Measurements from ENCODE around the gene IFNL1.
A peak's percentile ranks its signal among the peaks of the same experiment; 100 is the strongest.
"Not testable (repeated sequence)": the region's sequence is repeated elsewhere in the genome, so short reads cannot be mapped to it uniquely, and the experiment has no call there.

The IFNL1 gene

DNA sequence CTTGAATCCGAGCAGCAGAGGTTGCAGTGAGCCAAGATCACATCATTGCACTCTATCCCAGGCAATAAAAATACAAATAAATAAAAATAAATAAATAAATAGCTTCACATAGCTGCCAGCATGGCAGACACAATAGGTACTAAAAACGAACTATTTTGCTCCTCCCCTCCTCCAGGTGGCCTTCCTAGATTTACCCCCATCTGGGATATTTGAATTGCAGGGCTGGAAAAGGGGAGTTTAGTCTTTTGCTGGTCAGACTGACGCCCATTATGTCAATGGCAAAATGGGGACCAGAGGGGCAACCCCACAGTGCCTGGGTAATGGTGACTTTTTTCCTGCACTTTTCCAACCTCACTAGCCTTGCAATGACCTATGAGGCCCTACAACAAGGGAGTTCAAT, 40.3 kb downstream of the IFNL1 start:
- TF ChIP-seq CTCF (IDR thresholded peaks at IDR 0.05) = no peak
- Mint-ChIP-seq H3K4me1 (peaks cover 21% of the 10 kb centered on the region), H3K4me3 (no peak overlapping the region), H3K9me3 (no peaks in the 10 kb centered on the region), H3K36me3 (ENCODE audit: low read depth) (no peaks in the 10 kb centered on the region), H3K27ac (no peak overlapping the region), H3K27me3 (ENCODE audit: low read depth, poor library complexity) (peaks cover 30% of the 10 kb centered on the region)
- DNase-seq = no peak

GRCh38 chr19:39339674-39340073, 43.5 kb downstream of the IFNL1 start:
- Mint-ChIP-seq H3K27me3 (ENCODE audit: low read depth, poor library complexity) (peaks cover 26% of the 10 kb centered on the region), H3K4me1 (peaks cover 42% of the 10 kb centered on the region), H3K36me3 (ENCODE audit: low read depth) (peaks cover 7% of the 10 kb centered on the region), H3K27ac (no peak overlapping the region), H3K4me3 (peak overlapping the region; percentile 92), H3K9me3 (no peaks in the 10 kb centered on the region)
- DNase-seq = no peak
- no peak for TF ChIP-seq CTCF (IDR thresholded peaks at IDR 0.05)

DNA sequence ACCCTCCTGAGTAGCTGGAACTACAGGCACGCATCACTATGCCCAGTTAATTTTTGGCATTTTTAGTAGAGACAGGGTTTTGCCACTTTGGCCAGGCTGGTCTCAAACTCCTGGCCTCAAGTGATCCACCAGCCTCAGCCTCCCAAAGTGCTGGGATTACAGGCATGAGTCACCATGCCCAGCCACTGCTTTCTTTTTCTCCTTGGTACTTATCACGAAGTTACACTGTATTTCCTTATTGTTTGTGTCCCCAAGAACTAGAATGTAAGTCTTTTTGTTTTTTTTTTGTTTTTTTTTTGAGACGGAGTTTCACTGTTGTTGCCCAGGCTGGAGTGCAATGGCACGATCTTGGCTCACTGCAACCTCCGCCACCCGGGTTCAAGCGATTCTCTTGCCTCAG, 43.9 kb downstream of the IFNL1 start:
- Mint-ChIP-seq H3K27me3 (ENCODE audit: low read depth, poor library complexity) (peaks cover 21% of the 10 kb centered on the region), H3K4me3 (peak overlapping the region; percentile 92), H3K4me1 (peaks cover 45% of the 10 kb centered on the region)
- DNase-seq; H3K36me3 Mint-ChIP-seq (ENCODE audit: low read depth); H3K27ac Mint-ChIP-seq; H3K9me3 Mint-ChIP-seq: not testable (repeated sequence)

- H3K27me3 Mint-ChIP-seq (ENCODE audit: low read depth, poor library complexity) = peaks cover 18% of the 10 kb centered on the region
- H3K9me3 Mint-ChIP-seq = no peaks in the 10 kb centered on the region
- peak overlapping the region; percentile 92 for H3K27ac Mint-ChIP-seq
- H3K4me1 Mint-ChIP-seq = peaks cover 46% of the 10 kb centered on the region
- peaks cover 19% of the 10 kb centered on the region for H3K36me3 Mint-ChIP-seq (ENCODE audit: low read depth)
- peak overlapping the region; percentile 92 for H3K4me3 Mint-ChIP-seq
- DNase-seq = peak; percentile 49
- no peak for TF ChIP-seq CTCF (IDR thresholded peaks at IDR 0.05)
Measured at GRCh38 chr19:39341129-39341718, 45.0 kb downstream of the IFNL1 start.

DNA sequence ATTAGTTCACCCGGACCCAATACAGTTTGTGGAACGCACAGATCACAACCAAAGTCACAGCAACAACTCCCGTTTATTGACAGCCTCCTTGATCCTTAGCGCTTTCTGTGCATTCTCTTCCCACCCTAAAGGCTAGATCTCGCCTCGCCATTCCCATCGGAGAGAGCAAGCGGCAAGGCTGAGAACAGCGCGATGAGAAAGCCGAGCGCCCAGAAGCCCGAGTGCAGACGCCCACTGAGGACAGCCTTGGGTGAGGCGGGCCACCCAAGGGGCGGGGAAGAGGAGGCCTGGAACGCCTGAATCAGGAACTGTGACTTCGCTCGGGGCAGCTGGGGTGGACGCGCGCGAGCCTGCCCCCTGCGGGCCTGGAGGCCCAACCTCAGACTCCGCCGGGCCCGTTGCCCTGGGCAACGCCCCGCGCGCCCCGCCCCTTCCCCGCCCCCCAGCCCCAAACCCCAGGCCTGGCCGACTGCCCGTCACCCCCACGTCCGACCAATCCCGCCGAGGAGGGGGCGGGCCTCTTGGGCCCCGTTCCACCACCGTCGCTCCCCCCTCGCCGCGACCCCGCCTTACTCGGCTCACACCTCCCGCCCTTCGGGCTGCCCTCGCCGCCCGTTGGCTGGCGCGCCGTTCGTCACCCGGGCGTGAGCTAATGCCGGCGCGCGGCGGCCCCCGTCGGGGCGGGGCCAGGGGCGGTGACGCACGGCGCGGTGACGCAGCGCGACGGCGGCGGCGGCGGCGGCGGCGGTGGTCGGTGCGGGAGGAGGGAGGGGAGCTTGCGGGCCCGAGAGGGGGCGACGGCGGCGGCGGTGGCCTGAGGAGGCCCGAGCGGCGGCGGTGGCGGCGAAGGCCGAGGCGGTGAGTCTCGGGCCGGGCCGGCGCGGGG, 45.8 kb downstream of the IFNL1 start, which contains the start of gene SAMD4B:
TSS of gene SAMD4B (plus strand) at position 703 of the 886 bp plus-strand sequence. CDS start 14,473 bp downstream, outside the sequence.
- Mint-ChIP-seq H3K9me3 (no peaks in the 10 kb centered on the region), H3K4me3 (peak within 1 kb of the TSS; percentile 92), H3K36me3 (ENCODE audit: low read depth) (peaks cover 19% of the 10 kb centered on the region), H3K27me3 (ENCODE audit: low read depth, poor library complexity) (peaks cover 15% of the 10 kb centered on the region), H3K27ac (peak within 1 kb of the TSS; percentile 92), H3K4me1 (peaks cover 51% of the 10 kb centered on the region)
- TF ChIP-seq CTCF (IDR thresholded peaks at IDR 0.05) = peak; percentile 63
- DNase-seq = peak; percentile 99

GRCh38 chr19:39342647-39343305, 46.6 kb downstream of the IFNL1 start:
- no peak for TF ChIP-seq CTCF (IDR thresholded peaks at IDR 0.05)
- Mint-ChIP-seq H3K36me3 (ENCODE audit: low read depth) (peaks cover 26% of the 10 kb centered on the region), H3K4me1 (peaks cover 59% of the 10 kb centered on the region), H3K27me3 (ENCODE audit: low read depth, poor library complexity) (peaks cover 7% of the 10 kb centered on the region), H3K27ac (peak overlapping the region; percentile 76), H3K9me3 (no peaks in the 10 kb centered on the region), H3K4me3 (peak overlapping the region; percentile 92)
- DNase-seq = no peak
